A673 (cell line): Measurements from ENCODE around the gene PRIMPOL.

Source experiments
- CTCF ChIP-seq: fragments of 300-800, 200-600 bp; sonication (generic); conservative IDR thresholded peaks from 2 replicates; pipeline ENCODE4 v1.5.1; 2017; ENCODE audit warnings: low read depth, mild to moderate bottlenecking, antibody characterized with exemption, low read length, moderate library complexity, mixed read lengths
- EZH2 ChIP-seq: fragments of 200-600 bp; sonication (generic); IDR thresholded peaks from 2 replicates; pipeline ENCODE4 v1.6.1; 2017; ENCODE audit warnings: borderline replicate concordance, low read depth, mild to moderate bottlenecking, mixed read lengths, antibody characterized with exemption, low read length; ENCODE audit not compliant: poor library complexity, severe bottlenecking

- no peak for TF ChIP-seq CTCF
- no peak for TF ChIP-seq EZH2
Observed at GRCh38 chr4:184693056-184693455, 43.5 kb downstream of the PRIMPOL start.
